HepG2 (cell line): ENCODE data around the gene ESYT3. TPM values are rescaled to one million over a fixed set of nuclear protein-coding genes. Genes with fewer than 3 reads are reported as not detected.

Experiments used
- ATAC-seq: fragments of 200-7000 bp; cut with Tn5 transposase; 3 replicates; pipeline ENCODE4 v1.9.1; 2020; ENCODE audit warnings: mild to moderate bottlenecking, moderate library complexity
- BruUV-seq: library from RNA; stranded (reverse); fragments of 400-500 nt; replicated peaks from 2 replicates; lab custom pipeline; 2021; lab: Mats Ljungman, UMichigan
- CTCF ChIA-PET: fragments of 300-600 bp; formaldehyde crosslinking; extraction: SDS; loops from one replicate; lab custom pipeline; 2021; ENCODE audit warnings: low total read pairs, inconsistent platforms, low intra/inter-chr PET ratio; lab: Yijun Ruan, JAX
- POLR2A ChIA-PET: fragments of 350-600 bp; sonication (Branson Sonifier 250); formaldehyde crosslinking; loops from one replicate; lab custom pipeline; 2020; ENCODE audit warnings: antibody characterized with exemption, inconsistent platforms; lab: Yijun Ruan, JAX
- DNase-seq: peaks from one replicate; pipeline ENCODE4 v3.0.0-alpha.2; 2015; ENCODE audit warnings: low spot score
- FAIRE-seq: peaks from 3 replicates; lab custom pipeline; 2011; peaks lifted over from hg19 to GRCh38; lab: Jason Lieb, UNC
- H2AFZ ChIP-seq: one replicate; pipeline ENCODE4 v1.6.1; 2011; ENCODE audit warnings: low read length, inconsistent platforms
- H3K27ac ChIP-seq: fragments of 300-600 bp; 3 replicates; pipeline ENCODE4 v1.8.0; 2011; ENCODE audit warnings: mixed run types, mild to moderate bottlenecking, mixed read lengths, low read length, inconsistent platforms; ENCODE audit not compliant: insufficient read depth; ENCODE audit errors: extremely low read length
- H3K27me3 ChIP-seq, 2 experiments: fragments of 200-600 bp in 1 of 2; 2 replicates in 1 of 2; 3 replicates in 1 of 2; pipeline versions ENCODE4 v1.6.0 to v1.8.0; 2011; ENCODE audit warnings: low read length in 2 of 2, mild to moderate bottlenecking in 2 of 2, moderate library complexity in 2 of 2, inconsistent platforms in 1 of 2; ENCODE audit not compliant: insufficient read depth in 2 of 2, control insufficient read depth in 1 of 2
- H3K36me3 ChIP-seq, 2 experiments: fragments of 200-600 bp in 1 of 2; replicated peaks in 1 of 2; 2 replicates in 1 of 2; 3 replicates in 1 of 2; pipeline versions ENCODE4 v1.5.1 to v1.8.0; 2011; ENCODE audit warnings: low read length in 2 of 2, inconsistent platforms in 1 of 2; ENCODE audit not compliant: insufficient read depth in 2 of 2, control insufficient read depth in 1 of 2
- H3K4me1 ChIP-seq: 2 replicates; pipeline ENCODE4 v1.5.1; 2012; ENCODE audit warnings: low read length, inconsistent platforms; ENCODE audit not compliant: insufficient read depth
- H3K4me2 ChIP-seq: 2 replicates; pipeline ENCODE4 v1.6.0; 2011; ENCODE audit warnings: low read depth, low read length, inconsistent platforms
- H3K4me3 ChIP-seq, 3 experiments: fragments of 200-600 bp in 1 of 3; sonication (generic), shearing (Covaris generic) in 1 of 3; replicated peaks in 1 of 3; 2 replicates each; pipeline ENCODE4 v1.5.1; 2011 to 2016; ENCODE audit warnings: low read length in 3 of 3, inconsistent platforms in 2 of 3, low read depth in 2 of 3, mild to moderate bottlenecking in 2 of 3, control low read depth in 1 of 3, mixed read lengths in 1 of 3; ENCODE audit not compliant: insufficient read depth in 1 of 3
- H3K79me2 ChIP-seq: one replicate; pipeline ENCODE4 v1.6.1; 2011; ENCODE audit warnings: low read length, inconsistent platforms; ENCODE audit not compliant: insufficient read depth
- H3K9ac ChIP-seq: 2 replicates; pipeline ENCODE4 v1.6.0; 2011; ENCODE audit warnings: mild to moderate bottlenecking, low read depth, low read length, inconsistent platforms; ENCODE audit not compliant: insufficient read depth
- H3K9me3 ChIP-seq: 2 replicates; pipeline ENCODE4 v1.5.1; 2012; ENCODE audit warnings: mild to moderate bottlenecking, low read length
- H4K20me1 ChIP-seq: 2 replicates; pipeline ENCODE4 v1.6.0; 2011; ENCODE audit warnings: inconsistent platforms, mild to moderate bottlenecking, low read length, moderate library complexity; ENCODE audit not compliant: insufficient read depth
- PAWR ChIP-seq: sonication (generic); formaldehyde crosslinking; IDR thresholded peaks from 2 replicates; pipeline ENCODE4 v1.4.0; 2020; ENCODE audit warnings: missing genetic modification reagents, mild to moderate bottlenecking, borderline replicate concordance
- POLR2G ChIP-seq: fragments of 200-400 bp; formaldehyde crosslinking; IDR thresholded peaks from 2 replicates; pipeline ENCODE4 v1.6.1; 2018; ENCODE audit warnings: mild to moderate bottlenecking, low read depth, low read length, moderate library complexity
- SMARCC2 ChIP-seq: fragments of 450-650 bp; IDR thresholded peaks from 2 replicates; pipeline ENCODE4 v1.6.1; 2017; ENCODE audit warnings: antibody characterized with exemption, mild to moderate bottlenecking
- TAF1 ChIP-seq: sonication (generic); formaldehyde crosslinking; IDR thresholded peaks from 2 replicates; pipeline ENCODE4 v1.4.0; 2020; ENCODE audit warnings: missing genetic modification reagents
- TCF12 ChIP-seq, 2 experiments: fragments of 450-650 bp in 1 of 2; sonication (generic) in 1 of 2; formaldehyde crosslinking in 1 of 2; IDR thresholded peaks; 2 replicates each; pipeline versions ENCODE4 v1.6.1 to v1.8.0; 2017 to 2022; ENCODE audit warnings: antibody characterized with exemption in 1 of 2, mild to moderate bottlenecking in 1 of 2, missing genetic modification reagents in 1 of 2, moderate library complexity in 1 of 2
- ZEB1 ChIP-seq: IDR thresholded peaks from 2 replicates; pipeline ENCODE4 v1.6.1; 2012; ENCODE audit warnings: mild to moderate bottlenecking, low read depth, inconsistent platforms; ENCODE audit not compliant: insufficient replicate concordance
- ZFP37 ChIP-seq: sonication (generic); formaldehyde crosslinking; IDR thresholded peaks from 2 replicates; pipeline ENCODE4 v1.4.0; 2020; ENCODE audit warnings: missing genetic modification reagents, borderline replicate concordance
- ZNF264 ChIP-seq: sonication (generic); formaldehyde crosslinking; IDR thresholded peaks from 2 replicates; pipeline ENCODE4 v1.4.0; 2020; ENCODE audit warnings: missing genetic modification reagents
- ZNF562 ChIP-seq: sonication (generic); formaldehyde crosslinking; IDR thresholded peaks from 2 replicates; pipeline ENCODE4 v1.8.0; 2022; ENCODE audit warnings: missing genetic modification reagents, borderline replicate concordance
- WGBS: methylation state at CpG from one replicate; pipeline ENCODE4 v1.1.6; 2017; ENCODE audit warnings: low lambda C conversion rate; 5-methylcytosine and 5-hydroxymethylcytosine counted together
- in situ Hi-C: cut with HindIII; loops from 2 replicates; pipeline ENCODE4 v1.10.0; 2017; ENCODE audit warnings: low pct_unique_long_range_greater_than_20kb; ENCODE audit not compliant: extremely low pct_ligation_motif_present
- intact Hi-C: fragments of 100-400 bp; cut with micrococcal nuclease; formaldehyde crosslinking; loops from one replicate; pipeline ENCODE4 v1.10.0; 2022; ENCODE audit not compliant: unreplicated experiment
- polyA plus RNA-seq, 8 experiments: library from polyadenylated mRNA; depleted of rRNA in 3 of 8; stranded (reverse) in 7 of 8; unstranded in 1 of 8; fragments of >200 nt; fragmentation: Illumina TruSeq in 4 of 8; extraction: Trizol in 4 of 8; gene quantifications; 2 replicates each; pipeline versions ENCODE4 v1.2.1 to v1.2.3, GENCODE V29; 2011 to 2016; ENCODE audit warnings: low read depth in 4 of 8, missing spikeins in 1 of 8, mixed read lengths in 1 of 8; ENCODE audit not compliant: insufficient read depth in 1 of 8
- total RNA-seq, 5 experiments: library from RNA; depleted of rRNA; stranded (reverse); fragments of >200 nt; fragmentation: Illumina TruSeq; extraction: Trizol; gene quantifications; 2 replicates each; pipeline ENCODE4 v1.2.3, GENCODE V29; 2016; ENCODE audit warnings: low read depth in 1 of 5
- TF ChIP-seq, protein P1 (sequence below): fragments of 450-650 bp; IDR thresholded peaks from 2 replicates; pipeline ENCODE4 v1.6.1; 2016

Gene ESYT3
- total and polyA plus RNA-seq, 2 of the 13 experiments (the other 11 are each of a cell fraction or from before 2014, with no cell fraction given), result 1.5 to 4.1 TPM

DNA sequence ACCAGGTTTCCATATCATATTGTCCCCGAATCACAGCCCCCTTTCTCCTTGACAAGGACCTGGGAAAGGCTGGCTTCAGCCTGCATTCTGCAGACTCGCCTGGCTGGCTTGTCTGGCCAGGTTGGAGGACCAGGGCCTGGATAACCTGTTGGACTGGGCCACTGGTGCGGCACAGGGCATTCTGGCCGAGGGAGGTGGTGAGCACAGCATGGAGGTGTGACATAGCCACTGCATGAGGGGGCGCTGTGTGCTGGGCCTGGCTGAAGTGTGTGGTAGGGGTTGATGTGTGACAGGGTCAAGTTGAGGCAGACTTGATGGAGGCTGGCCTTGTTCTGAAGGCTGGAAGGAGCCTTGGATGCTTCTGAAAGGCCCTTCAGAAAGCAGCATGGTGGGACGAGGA, 2.9 kb downstream of the ESYT3 start:
- Histone ChIP-seq H3K27me3 (peaks cover 0 to 4% of the 10 kb centered on the region in 2 experiments; a peak in 2 of 5 replicates), H3K4me1 (peaks cover 31% of the 10 kb centered on the region), H3K4me2 (no peak overlapping the region), H3K27ac (no peak overlapping the region), H3K36me3 (no peaks in the 10 kb centered on the region), H4K20me1 (no peaks in the 10 kb centered on the region), H2AFZ (no peak overlapping the region), H3K9ac (no peak overlapping the region), H3K4me3 (no peak overlapping the region), H3K79me2 (no peaks in the 10 kb centered on the region), H3K9me3 (no peaks in the 10 kb centered on the region)
- ChIA-PET POLR2A (no interaction called here), CTCF (no interaction called here)
- no peak for ATAC-seq
- TF ChIP-seq TAF1 (no peak), ZNF264 (CRISPR knock-in tag) (no peak), SMARCC2 (no peak), POLR2G (no peak), PAWR (CRISPR knock-in tag) (no peak)
- no peak for FAIRE-seq
- in situ Hi-C loops (no loop called here), intact Hi-C loops (no loop called here)
- no peak for DNase-seq
- WGBS, result 87% methylated on average over 6 of the region's 6 CpGs
- BruUV-seq, result no TSS peak

DNA sequence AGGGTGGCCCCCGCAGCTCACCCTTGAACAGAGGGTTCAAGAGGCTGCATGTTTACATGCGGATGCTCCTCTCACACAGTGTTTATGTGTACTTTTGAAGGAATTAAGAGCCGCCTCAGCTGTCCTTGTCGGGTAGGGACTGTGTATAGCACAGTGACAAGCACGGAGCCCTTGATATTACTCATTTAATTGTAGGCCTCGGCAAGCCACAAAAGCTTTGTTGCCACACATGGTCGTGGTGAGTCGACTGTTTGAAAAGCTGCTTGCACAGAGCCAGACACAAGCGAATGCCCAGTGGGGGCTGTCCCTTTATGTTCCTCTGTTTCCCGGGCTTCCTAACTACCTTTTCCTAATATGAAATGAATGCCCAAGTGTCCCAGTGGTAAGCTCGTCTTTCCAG, 4.5 kb downstream of the ESYT3 start:
- Histone ChIP-seq H3K4me2 (no peak overlapping the region), H3K79me2 (no peaks in the 10 kb centered on the region), H3K4me3 (no peak overlapping the region)
- no peak for FAIRE-seq
- in situ Hi-C loops, result no loop called here
- 73% methylated on average over 9 of the region's 11 CpGs for WGBS
- POLR2A ChIA-PET, result no interaction called here
- TF ChIP-seq ZEB1 (no peak), ZFP37 (CRISPR knock-in tag) (no peak), TCF12 (IDR thresholded peaks at IDR 0.05) (no peak), TCF12 (CRISPR knock-in tag; IDR thresholded peaks at IDR 0.05) (no peak), ZNF562 (CRISPR knock-in tag) (no peak)
- TF ChIP-seq, protein P1, sequence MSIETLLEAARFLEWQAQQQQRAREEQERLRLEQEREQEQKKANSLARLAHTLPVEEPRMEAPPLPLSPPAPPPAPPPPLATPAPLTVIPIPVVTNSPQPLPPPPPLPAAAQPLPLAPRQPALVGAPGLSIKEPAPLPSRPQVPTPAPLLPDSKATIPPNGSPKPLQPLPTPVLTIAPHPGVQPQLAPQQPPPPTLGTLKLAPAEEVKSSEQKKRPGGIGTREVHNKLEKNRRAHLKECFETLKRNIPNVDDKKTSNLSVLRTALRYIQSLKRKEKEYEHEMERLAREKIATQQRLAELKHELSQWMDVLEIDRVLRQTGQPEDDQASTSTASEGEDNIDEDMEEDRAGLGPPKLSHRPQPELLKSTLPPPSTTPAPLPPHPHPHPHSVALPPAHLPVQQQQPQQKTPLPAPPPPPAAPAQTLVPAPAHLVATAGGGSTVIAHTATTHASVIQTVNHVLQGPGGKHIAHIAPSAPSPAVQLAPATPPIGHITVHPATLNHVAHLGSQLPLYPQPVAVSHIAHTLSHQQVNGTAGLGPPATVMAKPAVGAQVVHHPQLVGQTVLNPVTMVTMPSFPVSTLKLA, result no peak
- TF ChIP-seq, all 625 proteins: peak for 0
- Histone ChIP-seq H3K27me3 (peaks cover 0 to 2% of the 10 kb centered on the region in 2 experiments; a peak in 1 of 5 replicates), H3K36me3 (no peaks in the 10 kb centered on the region), H2AFZ (no peak overlapping the region), H3K9me3 (no peaks in the 10 kb centered on the region), H3K9ac (no peak overlapping the region), H3K4me1 (peaks cover 40% of the 10 kb centered on the region), H4K20me1 (no peaks in the 10 kb centered on the region), H3K27ac (no peak overlapping the region)
- ATAC-seq, result no peak
- DNase-seq, result no peak
- CTCF ChIA-PET, result no interaction called here
- BruUV-seq, result no TSS peak
- intact Hi-C loops, result no loop called here
